ENCODE measurements around the gene CHD9. TPM values are rescaled to one million over a fixed set of nuclear protein-coding genes. Genes with fewer than 3 reads are reported as not detected.
"Not testable (repeated sequence)": the region's sequence is repeated elsewhere in the genome, so short reads cannot be mapped to it uniquely, and the experiment has no call there.

CHD9 gene
- total and polyA plus RNA-seq, 9 donors, result 22.6 to 94.8 (median 46.8) TPM

GRCh38 chr16:53047515-53047914, 7.3 kb upstream of the CHD9 start:
- not testable (repeated sequence) for H3K4me3 ChIP-seq (ENCODE audit: low read length); H3K27ac ChIP-seq (ENCODE audit: low read length); H3K27me3 ChIP-seq (ENCODE audit: control insufficient read depth, insufficient read depth, low read length); H3K36me3 ChIP-seq (ENCODE audit: control insufficient read depth, insufficient read depth, low read length); H3K9me3 ChIP-seq (replicated peaks; ENCODE audit: control insufficient read depth, low read depth, low read length); DNase-seq
- peaks cover 18% of the 10 kb centered on the region for H3K4me1 ChIP-seq (ENCODE audit: control insufficient read depth, insufficient read depth, low read length)
- 67% methylated on average over 1 of the region's 5 CpGs for WGBS (ENCODE audit: insufficient coverage)

DNA sequence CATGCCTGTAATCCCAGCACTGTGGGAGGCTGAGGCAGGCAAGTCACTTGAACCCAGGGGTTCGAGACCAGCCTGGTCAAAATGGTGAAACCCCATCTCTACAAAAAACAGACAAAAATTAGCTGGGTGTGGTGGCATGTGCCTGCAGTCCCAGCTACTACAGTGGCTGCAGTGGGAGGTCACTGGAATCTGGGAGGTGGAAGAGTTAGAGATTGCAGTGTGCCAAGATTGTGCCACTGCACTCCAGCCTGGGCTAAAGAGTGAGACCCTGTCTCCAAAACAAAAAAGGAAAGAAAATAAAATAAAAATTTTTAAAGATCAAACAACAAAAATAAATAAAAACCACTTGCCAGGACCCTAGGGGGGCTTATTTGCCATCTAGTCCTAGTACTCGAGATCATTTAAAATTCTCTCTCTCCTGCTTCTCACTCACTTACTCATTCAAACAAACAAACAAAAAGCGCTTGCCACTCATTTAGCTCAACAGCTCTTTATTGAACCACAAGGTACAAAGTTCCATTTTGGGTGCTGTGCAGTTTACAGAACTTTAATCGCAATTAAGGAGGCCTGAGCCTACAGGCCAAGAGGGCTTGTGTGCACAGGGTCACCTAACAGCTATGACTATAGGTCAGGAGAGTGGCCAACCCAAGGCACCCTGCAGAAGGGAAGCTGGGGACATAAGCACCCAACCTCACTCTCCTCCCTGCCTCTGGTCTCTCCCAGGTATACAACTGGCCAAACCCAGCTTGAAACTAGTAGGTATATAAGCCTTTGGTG, 6.5 kb upstream of the CHD9 start:
- H3K4me1 ChIP-seq (ENCODE audit: control insufficient read depth, insufficient read depth, low read length), result peaks cover 12% of the 10 kb centered on the region
- no peak overlapping the region for H3K4me3 ChIP-seq (ENCODE audit: low read length)
- no peak for DNase-seq
- H3K9me3 ChIP-seq (replicated peaks; ENCODE audit: control insufficient read depth, low read depth, low read length), result peaks cover 3% of the 10 kb centered on the region
- H3K27me3 ChIP-seq (ENCODE audit: control insufficient read depth, insufficient read depth, low read length), result no peaks in the 10 kb centered on the region
- 89% methylated on average over 3 of the region's 4 CpGs for WGBS (ENCODE audit: insufficient coverage)
- H3K27ac ChIP-seq (ENCODE audit: low read length), result no peak overlapping the region
- no peaks in the 10 kb centered on the region for H3K36me3 ChIP-seq (ENCODE audit: control insufficient read depth, insufficient read depth, low read length)

GRCh38 chr16:53051255-53051654, 3.5 kb upstream of the CHD9 start:
- not testable (repeated sequence) for H3K36me3 ChIP-seq (ENCODE audit: control insufficient read depth, insufficient read depth, low read length); H3K27ac ChIP-seq (ENCODE audit: low read length); H3K9me3 ChIP-seq (replicated peaks; ENCODE audit: control insufficient read depth, low read depth, low read length); H3K4me3 ChIP-seq (ENCODE audit: low read length); H3K27me3 ChIP-seq (ENCODE audit: control insufficient read depth, insufficient read depth, low read length); DNase-seq
- no CpG with 5 or more reads among the region's 4 CpGs for WGBS (ENCODE audit: insufficient coverage)
- peaks cover 16% of the 10 kb centered on the region for H3K4me1 ChIP-seq (ENCODE audit: control insufficient read depth, insufficient read depth, low read length)

GRCh38 chr16:53052519-53053501, 2.0 kb upstream of the CHD9 start, which contains the start of gene CHD9NB:
Gene CHD9NB, minus strand, starts transcription at chr16:53052897. Its CDS starts 8,739 bp downstream, at chr16:53044158.
- Histone ChIP-seq H3K36me3 (ENCODE audit: control insufficient read depth, insufficient read depth, low read length) (no peaks in the 10 kb centered on the region), H3K9me3 (replicated peaks; ENCODE audit: control insufficient read depth, low read depth, low read length) (no peaks in the 10 kb centered on the region), H3K27ac (ENCODE audit: low read length) (no peak within 1 kb of the TSS), H3K4me3 (ENCODE audit: low read length) (no peak within 1 kb of the TSS), H3K4me1 (ENCODE audit: control insufficient read depth, insufficient read depth, low read length) (peaks cover 20% of the 10 kb centered on the region), H3K27me3 (ENCODE audit: control insufficient read depth, insufficient read depth, low read length) (no peaks in the 10 kb centered on the region)
- DNase-seq, result peak; percentile 55
- no CpG with 5 or more reads among the region's 2 CpGs for WGBS (ENCODE audit: insufficient coverage)

DNA sequence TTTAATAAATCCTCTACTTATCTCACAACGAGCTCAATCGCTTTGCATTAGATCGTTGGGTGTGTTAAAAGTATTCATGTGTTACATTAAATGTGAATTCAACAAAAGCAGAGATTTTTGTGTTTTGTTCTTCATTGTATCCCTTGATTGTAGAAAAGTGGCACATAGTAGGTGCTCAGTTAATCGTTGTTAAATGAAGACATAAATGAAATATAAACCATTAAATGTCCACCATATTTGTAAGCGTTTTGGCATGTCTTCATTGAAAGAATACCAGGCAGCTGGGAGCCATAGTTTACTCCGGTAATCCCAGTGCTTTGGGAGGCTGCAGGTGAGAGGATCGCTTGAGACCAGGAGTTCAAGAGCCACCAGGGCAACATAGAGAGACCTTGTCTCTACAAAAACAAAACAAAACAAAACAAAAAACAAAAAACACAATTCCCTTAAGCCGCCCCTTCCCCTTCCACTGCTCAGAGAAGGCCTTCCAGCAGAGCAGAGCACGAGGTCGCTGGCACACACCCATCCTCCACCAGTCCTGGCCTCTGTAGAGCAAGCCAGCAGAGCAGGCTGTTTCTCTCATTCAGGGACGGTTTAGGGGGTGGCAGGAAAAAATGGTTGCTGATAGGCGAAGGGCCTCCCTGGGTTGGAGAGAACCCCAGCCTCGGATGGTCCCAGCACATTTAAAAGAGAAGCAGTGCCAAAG, 673 bp upstream of the CHD9 start:
- H3K27ac ChIP-seq (ENCODE audit: low read length), result peak overlapping the region; percentile 84
- H3K4me3 ChIP-seq (ENCODE audit: low read length), result peak overlapping the region; percentile 92
- peak; percentile 82 for DNase-seq
- peaks cover 6% of the 10 kb centered on the region for H3K36me3 ChIP-seq (ENCODE audit: control insufficient read depth, insufficient read depth, low read length)
- no peaks in the 10 kb centered on the region for H3K9me3 ChIP-seq (replicated peaks; ENCODE audit: control insufficient read depth, low read depth, low read length)
- WGBS (ENCODE audit: insufficient coverage), result 9% methylated on average over 4 of the region's 13 CpGs
- H3K27me3 ChIP-seq (ENCODE audit: control insufficient read depth, insufficient read depth, low read length), result no peaks in the 10 kb centered on the region
- H3K4me1 ChIP-seq (ENCODE audit: control insufficient read depth, insufficient read depth, low read length), result peaks cover 22% of the 10 kb centered on the region

DNA sequence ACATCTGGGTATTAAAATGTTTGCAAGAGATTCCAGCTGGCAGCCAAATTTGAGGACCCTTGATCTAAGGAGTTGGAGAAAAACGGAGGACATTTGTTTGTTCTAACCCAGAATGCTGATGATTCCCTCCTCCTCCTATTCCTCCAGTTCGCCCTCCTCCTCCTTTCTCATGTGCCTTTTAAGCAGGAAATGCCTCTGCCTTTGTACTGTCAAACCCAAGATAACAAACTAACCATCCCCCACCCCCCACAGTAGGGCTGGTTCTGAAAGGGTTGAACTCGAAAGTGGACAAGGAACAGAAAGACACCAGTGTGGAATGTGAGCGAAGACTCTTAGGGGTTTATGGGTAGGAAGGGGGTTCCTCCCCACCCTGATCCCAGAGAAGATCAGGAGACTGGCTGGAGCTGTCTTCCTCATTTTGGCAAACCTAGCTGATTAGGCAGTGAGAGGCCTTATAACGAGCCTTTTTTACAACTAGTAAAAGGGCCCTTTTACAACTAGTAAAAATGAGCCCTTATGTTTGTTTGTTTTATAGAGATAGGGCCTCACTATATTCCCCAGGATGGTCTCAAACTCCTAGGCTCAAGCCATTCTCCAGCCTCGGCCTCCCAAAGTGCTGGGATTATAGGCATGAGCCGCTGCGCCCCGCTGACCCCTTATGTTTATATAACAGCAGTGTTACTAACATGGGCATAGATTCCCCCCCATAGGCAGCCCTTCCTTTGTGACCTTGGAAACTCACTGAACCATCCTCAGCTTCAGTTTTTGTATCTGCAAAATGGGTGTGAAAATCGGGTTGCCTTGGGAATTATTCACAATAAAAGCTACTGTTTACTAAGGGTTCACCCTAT, 975 bp downstream of the CHD9 start:
- Histone ChIP-seq H3K9me3 (replicated peaks; ENCODE audit: control insufficient read depth, low read depth, low read length) (no peaks in the 10 kb centered on the region), H3K27ac (ENCODE audit: low read length) (peak overlapping the region; percentile 87), H3K4me3 (ENCODE audit: low read length) (peak overlapping the region; percentile 92), H3K27me3 (ENCODE audit: control insufficient read depth, insufficient read depth, low read length) (no peaks in the 10 kb centered on the region), H3K36me3 (ENCODE audit: control insufficient read depth, insufficient read depth, low read length) (peaks cover 10% of the 10 kb centered on the region), H3K4me1 (ENCODE audit: control insufficient read depth, insufficient read depth, low read length) (peaks cover 22% of the 10 kb centered on the region)
- DNase-seq, result peak; percentile 83
- WGBS (ENCODE audit: insufficient coverage), result 60% methylated on average over 2 of the region's 10 CpGs

DNA sequence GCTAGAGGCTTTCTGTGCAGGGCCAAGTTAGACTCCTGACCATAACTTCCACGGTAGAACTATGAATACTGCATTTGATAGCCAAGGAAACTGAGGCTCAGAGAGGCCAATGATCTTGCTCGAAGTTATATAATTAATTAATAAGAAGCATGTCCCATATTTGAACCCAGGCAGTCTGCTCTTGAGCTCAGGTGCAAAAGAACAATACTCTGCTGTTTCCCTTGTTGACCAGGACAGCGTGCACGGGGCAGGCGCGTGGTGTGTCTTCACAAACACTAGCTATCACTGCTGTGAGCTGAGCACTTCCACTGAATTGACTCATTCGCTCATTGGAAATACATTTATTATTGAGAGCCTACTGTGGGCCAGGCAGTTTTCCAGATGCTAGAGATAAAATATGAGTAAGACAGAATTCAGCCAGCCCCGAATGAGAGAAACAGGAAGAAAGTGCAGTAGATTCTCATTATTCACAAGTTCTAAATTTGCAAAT, 1.6 kb downstream of the CHD9 start:
- Histone ChIP-seq H3K27me3 (ENCODE audit: control insufficient read depth, insufficient read depth, low read length) (no peaks in the 10 kb centered on the region), H3K9me3 (replicated peaks; ENCODE audit: control insufficient read depth, low read depth, low read length) (no peaks in the 10 kb centered on the region), H3K4me3 (ENCODE audit: low read length) (no peak overlapping the region), H3K4me1 (ENCODE audit: control insufficient read depth, insufficient read depth, low read length) (peaks cover 25% of the 10 kb centered on the region), H3K36me3 (ENCODE audit: control insufficient read depth, insufficient read depth, low read length) (peaks cover 10% of the 10 kb centered on the region), H3K27ac (ENCODE audit: low read length) (peak overlapping the region; percentile 87)
- DNase-seq, result no peak
- 72% methylated on average over 4 of the region's 8 CpGs for WGBS (ENCODE audit: insufficient coverage)

DNA sequence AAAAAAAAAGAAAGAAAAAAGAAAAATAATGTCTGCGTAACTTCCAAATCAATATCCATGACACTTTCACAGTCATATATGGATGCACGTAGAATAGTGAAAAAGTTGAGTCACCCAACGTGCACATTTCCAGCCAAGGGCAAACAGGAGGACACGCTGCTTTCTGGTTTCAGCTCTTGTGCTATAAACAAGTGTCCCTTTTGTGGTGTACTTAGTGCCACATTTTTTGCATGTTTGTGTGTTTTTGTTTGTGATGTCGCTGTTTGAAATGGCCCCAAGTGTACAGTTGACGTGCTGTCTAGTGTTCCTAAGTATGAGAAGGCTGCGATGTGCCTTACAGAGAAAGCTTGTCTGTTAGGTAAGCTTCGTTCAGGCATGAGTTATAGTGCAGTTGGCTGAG, 2.9 kb downstream of the CHD9 start:
- Histone ChIP-seq H3K9me3 (replicated peaks; ENCODE audit: control insufficient read depth, low read depth, low read length) (no peaks in the 10 kb centered on the region), H3K4me3 (ENCODE audit: low read length) (no peak overlapping the region), H3K27ac (ENCODE audit: low read length) (no peak overlapping the region), H3K27me3 (ENCODE audit: control insufficient read depth, insufficient read depth, low read length) (no peaks in the 10 kb centered on the region), H3K36me3 (ENCODE audit: control insufficient read depth, insufficient read depth, low read length) (peaks cover 10% of the 10 kb centered on the region), H3K4me1 (ENCODE audit: control insufficient read depth, insufficient read depth, low read length) (peaks cover 31% of the 10 kb centered on the region)
- 83% methylated on average over 2 of the region's 8 CpGs for whole genome bisulfite sequencing (ENCODE audit: insufficient coverage)
- DNase-seq, result no peak

DNA sequence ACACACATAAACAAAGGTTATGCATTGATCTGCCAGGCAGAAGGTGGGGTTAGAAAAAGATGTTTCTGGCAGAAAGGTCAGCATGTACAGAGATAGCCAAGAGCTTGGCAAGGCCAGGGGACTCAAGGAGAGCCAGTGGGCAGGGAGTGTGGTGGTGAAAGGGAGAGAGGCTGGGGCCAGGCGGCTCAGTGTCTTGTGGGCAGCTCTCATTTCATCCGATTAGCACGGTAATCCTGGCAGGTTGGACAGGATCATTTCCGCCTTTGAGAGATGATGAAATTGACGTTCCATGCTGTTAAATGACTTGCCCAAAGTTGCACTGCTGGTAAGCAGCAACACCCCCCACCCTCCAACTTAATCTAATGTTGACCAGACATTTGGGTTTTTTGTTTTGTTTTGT, 3.6 kb downstream of the CHD9 start:
- peaks cover 10% of the 10 kb centered on the region for H3K36me3 ChIP-seq (ENCODE audit: control insufficient read depth, insufficient read depth, low read length)
- no peaks in the 10 kb centered on the region for H3K9me3 ChIP-seq (replicated peaks; ENCODE audit: control insufficient read depth, low read depth, low read length)
- 100% methylated on average over 1 of the region's 5 CpGs for WGBS (ENCODE audit: insufficient coverage)
- no peaks in the 10 kb centered on the region for H3K27me3 ChIP-seq (ENCODE audit: control insufficient read depth, insufficient read depth, low read length)
- no peak for DNase-seq
- peaks cover 31% of the 10 kb centered on the region for H3K4me1 ChIP-seq (ENCODE audit: control insufficient read depth, insufficient read depth, low read length)
- H3K27ac ChIP-seq (ENCODE audit: low read length), result no peak overlapping the region
- no peak overlapping the region for H3K4me3 ChIP-seq (ENCODE audit: low read length)

Data from muscle of leg (tissue), 11 donors.